ENCODE results near the gene DCLK1.

Gene DCLK1

DNA sequence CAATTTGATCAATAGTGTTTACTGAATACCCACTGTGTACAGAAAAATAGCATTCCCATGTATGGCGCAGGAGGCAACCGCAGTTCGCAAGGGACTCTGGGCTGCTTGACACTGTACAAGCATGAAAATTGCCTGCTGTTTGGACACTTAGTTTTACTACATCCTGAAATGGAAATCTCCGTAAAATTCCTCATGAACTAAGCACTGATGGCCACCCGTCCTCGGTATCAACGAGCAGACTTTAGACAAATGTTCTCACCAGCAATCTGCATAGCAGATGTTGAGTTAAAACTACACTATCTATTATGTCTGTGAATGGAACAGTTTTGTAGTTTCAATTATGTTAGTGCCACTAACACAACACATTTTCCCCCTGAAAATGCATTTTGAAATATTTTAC, 294.7 kb downstream of the DCLK1 start:
- TF ChIP-seq, protein P1, sequence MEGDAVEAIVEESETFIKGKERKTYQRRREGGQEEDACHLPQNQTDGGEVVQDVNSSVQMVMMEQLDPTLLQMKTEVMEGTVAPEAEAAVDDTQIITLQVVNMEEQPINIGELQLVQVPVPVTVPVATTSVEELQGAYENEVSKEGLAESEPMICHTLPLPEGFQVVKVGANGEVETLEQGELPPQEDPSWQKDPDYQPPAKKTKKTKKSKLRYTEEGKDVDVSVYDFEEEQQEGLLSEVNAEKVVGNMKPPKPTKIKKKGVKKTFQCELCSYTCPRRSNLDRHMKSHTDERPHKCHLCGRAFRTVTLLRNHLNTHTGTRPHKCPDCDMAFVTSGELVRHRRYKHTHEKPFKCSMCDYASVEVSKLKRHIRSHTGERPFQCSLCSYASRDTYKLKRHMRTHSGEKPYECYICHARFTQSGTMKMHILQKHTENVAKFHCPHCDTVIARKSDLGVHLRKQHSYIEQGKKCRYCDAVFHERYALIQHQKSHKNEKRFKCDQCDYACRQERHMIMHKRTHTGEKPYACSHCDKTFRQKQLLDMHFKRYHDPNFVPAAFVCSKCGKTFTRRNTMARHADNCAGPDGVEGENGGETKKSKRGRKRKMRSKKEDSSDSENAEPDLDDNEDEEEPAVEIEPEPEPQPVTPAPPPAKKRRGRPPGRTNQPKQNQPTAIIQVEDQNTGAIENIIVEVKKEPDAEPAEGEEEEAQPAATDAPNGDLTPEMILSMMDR (IDR thresholded peaks at IDR 0.05): no peak

DNA sequence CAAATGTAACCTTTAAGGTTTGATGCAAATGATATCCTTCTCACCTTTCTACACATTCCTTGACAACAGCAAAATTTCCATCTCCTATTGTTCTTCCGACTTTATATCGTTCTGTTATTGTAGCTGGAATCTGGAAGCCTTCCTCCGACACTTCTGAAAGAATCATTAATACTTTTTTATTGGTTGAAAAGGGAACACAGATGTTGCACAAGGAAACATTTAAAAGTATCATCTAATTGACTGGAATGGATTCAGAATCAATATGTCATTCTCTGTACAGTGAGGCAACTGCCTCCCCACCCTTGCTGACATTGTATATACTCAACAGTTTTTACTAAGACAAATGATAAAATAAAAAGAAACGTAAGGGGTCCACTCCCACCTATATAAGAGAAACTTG, 295.2 kb downstream of the DCLK1 start:
- TF ChIP-seq, protein P1 (IDR thresholded peaks at IDR 0.05): no peak

- TF ChIP-seq, protein P1 (IDR thresholded peaks at IDR 0.05): no peak
These were observed 297.4 kb downstream of the DCLK1 start for GRCh38 chr13:35833608-35834275.

GRCh38 chr13:35833031-35833430, 298.2 kb downstream of the DCLK1 start:
- TF ChIP-seq, protein P1 (IDR thresholded peaks at IDR 0.05): no peak

- TF ChIP-seq, protein P1 (IDR thresholded peaks at IDR 0.05): no peak
These were observed 298.6 kb downstream of the DCLK1 start for GRCh38 chr13:35832551-35832950.

DNA sequence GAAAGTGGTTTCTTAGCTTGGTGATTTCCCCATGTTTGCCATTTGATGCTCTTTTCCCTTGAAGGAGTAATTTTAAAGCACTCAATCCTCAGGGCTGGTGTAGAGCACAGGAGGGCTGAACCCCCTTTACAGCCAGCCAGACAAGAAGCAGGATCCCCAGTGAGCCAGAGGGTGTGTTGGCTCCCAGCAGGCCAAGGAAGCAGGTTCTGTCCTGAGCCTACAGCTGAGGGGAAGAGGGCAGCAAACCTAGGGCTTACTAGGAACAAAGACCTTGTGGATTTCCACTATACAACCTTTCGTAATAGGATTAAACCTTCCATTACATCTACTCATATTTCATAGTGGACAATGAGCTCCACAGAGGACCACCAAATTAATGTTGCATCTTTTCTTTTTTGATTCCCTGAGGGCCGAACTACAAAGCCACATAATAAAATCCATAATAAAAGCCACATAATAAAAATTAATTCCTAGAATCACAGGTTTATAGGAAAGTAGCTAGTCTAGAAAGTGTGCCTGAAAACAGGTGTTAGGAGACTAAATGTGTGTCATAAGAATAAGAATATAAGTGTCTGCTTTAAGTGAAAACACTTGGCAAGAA, 300.2 kb downstream of the DCLK1 start:
- TF ChIP-seq, protein P1 (IDR thresholded peaks at IDR 0.05): no peak

GRCh38 chr13:35826626-35827254, 304.4 kb downstream of the DCLK1 start:
- TF ChIP-seq, protein P1 (IDR thresholded peaks at IDR 0.05): peak; percentile 81
